NCI-H1694 (cell line): ENCODE measurements around the gene TMED10.
"Not testable (repeated sequence)": the region's sequence is repeated elsewhere in the genome, so short reads cannot be mapped to it uniquely, and the experiment has no call there.

Source experiments
- DNase-seq: peaks from one replicate; lab custom pipeline; 2025; lab: John Stamatoyannopoulos, UW

Gene TMED10

GRCh38 chr14:75158843-75159614 is 17.4 kb downstream of the TMED10 start:
- DNase-seq: no peak

GRCh38 chr14:75156901-75157300 is 19.5 kb downstream of the TMED10 start:
- no peak for DNase-seq

- DNase-seq: no peak
Observed at GRCh38 chr14:75156111-75156510, 20.3 kb downstream of the TMED10 start.

- no peak for DNase-seq
Observed at GRCh38 chr14:75155169-75155568, 21.2 kb downstream of the TMED10 start.

GRCh38 chr14:75153295-75153694 is 23.1 kb downstream of the TMED10 start:
- DNase-seq: no peak

GRCh38 chr14:75151851-75152250 is 24.6 kb downstream of the TMED10 start:
- DNase-seq: no peak

GRCh38 chr14:75150637-75151036 is 25.8 kb downstream of the TMED10 start:
- not testable (repeated sequence) for DNase-seq

- no peak for DNase-seq
Observed at GRCh38 chr14:75150150-75150549, 26.3 kb downstream of the TMED10 start.

- no peak for DNase-seq
Observed at GRCh38 chr14:75147423-75148071, 28.9 kb downstream of the TMED10 start.

GRCh38 chr14:75144944-75145343 is 31.5 kb downstream of the TMED10 start:
- DNase-seq: no peak

GRCh38 chr14:75143761-75144527 is 32.5 kb downstream of the TMED10 start:
- no peak for DNase-seq

GRCh38 chr14:75142494-75142893 is 33.9 kb downstream of the TMED10 start:
- DNase-seq: no peak

- DNase-seq: peak; percentile 67
Observed at GRCh38 chr14:75141967-75142366, 34.4 kb downstream of the TMED10 start.

- DNase-seq: no peak
Observed at GRCh38 chr14:75141062-75141461, 35.4 kb downstream of the TMED10 start.

GRCh38 chr14:75140620-75141019 is 35.8 kb downstream of the TMED10 start:
- DNase-seq: no peak

GRCh38 chr14:75139185-75139584 is 37.2 kb downstream of the TMED10 start:
- DNase-seq: no peak

GRCh38 chr14:75138492-75138891 is 37.9 kb downstream of the TMED10 start:
- no peak for DNase-seq

- DNase-seq: no peak
Observed at GRCh38 chr14:75134644-75135043, 41.8 kb downstream of the TMED10 start.

- no peak for DNase-seq
Observed at GRCh38 chr14:75133597-75133996, 42.8 kb downstream of the TMED10 start.

- peak; percentile 96 for DNase-seq
Observed at GRCh38 chr14:75132382-75133086, 43.9 kb downstream of the TMED10 start.

GRCh38 chr14:75128596-75128990 is 47.8 kb downstream of the TMED10 start:
- DNase-seq: no peak

GRCh38 chr14:75127903-75128595 is 48.4 kb downstream of the TMED10 start:
- no peak for DNase-seq
